NCI-H2227 (cell line): ENCODE measurements around the gene HABP4.

Experiments
- DNase-seq: peaks from one replicate; lab custom pipeline; 2025; ENCODE audit not compliant: unreplicated experiment; lab: John Stamatoyannopoulos, UW

The HABP4 gene

DNA sequence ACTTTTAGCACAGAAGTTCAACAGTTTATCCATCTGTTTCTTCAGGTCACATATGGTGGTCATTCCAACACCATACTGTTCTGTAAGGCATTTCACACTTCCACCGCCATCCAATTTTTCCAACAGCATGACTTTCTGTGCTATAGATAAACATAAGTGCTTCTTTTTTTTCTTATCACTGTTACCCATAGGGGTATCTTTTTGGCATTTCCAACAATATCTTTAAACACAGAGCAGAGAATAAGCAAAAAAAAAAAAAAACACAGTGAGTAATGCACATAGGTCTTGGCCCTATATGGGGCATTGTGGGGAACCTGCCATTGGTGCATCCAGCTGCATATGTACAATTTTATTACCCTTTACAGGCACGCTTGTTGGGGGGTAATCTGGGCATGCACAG is 19.6 kb upstream of the HABP4 start:
- DNase-seq, result no peak

DNA sequence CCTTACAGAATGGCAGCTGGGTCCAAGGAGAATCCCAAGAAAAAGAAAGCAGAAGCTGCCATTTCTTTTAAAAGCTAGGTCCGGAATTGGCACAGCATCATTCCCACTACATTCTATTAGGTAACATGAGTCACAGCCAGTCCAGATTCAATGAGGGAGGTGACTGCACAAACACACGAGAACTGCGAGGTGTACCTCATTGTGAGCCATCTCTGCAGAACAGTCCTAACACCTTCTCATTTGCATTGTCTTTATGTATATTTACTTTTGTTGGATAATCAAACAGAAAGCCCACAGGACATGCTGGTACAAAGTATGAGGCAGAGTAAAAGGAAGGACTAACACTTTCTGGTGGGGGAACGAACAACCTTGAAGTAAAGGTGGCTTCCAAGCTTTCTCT is 14.6 kb upstream of the HABP4 start:
- no peak for DNase-seq

DNA sequence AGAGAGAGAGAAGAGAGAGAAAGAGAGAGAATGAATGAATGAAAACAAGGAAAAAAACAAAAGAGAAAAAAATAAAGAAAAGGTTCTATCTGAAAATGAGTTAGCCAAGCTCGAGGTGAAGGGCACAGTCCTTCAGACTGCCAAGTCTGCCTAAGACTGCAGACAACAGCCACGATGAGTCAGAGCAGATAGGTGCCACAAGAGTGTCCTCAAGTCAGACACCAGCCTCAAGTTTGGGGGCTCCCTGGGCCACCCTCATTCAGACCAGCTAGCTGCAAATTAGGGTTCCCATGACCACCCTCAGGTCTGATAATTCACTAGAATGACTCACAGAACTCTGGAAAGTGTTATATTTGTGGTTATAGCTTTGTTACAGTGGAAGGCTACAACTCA is 13.9 kb upstream of the HABP4 start:
- no peak for DNase-seq

DNA sequence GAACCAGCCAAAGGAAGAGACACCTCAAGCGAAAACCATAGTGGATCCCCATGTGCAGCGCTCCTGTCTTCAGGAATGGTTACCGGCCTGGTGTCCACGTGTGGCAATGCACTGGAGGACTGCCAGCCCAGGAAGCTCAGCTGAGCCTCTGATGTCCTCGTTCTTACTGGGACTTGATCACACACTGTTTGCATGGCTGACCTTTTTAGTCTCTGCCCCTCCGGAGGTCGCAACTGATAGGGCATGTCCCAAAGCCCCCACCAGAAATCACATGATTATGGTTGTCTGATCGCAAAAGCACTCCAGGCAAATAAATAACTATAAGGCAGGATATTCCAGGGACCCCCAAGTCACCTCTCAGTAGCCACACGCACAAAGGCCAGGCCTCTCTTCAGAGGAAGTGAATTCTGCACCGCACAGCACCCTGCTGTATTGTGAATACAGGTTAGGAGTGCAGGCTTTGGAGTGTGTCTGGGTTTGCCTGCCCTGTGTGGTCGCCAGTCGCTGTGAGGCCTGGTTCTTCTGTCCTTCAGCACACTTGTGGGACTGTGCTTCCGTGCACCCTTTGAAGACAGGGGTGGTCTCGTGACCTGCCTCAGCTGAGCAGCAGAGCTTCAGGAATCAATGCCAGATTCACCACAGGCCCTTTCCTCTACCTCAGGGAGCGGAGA is 13.4 kb upstream of the HABP4 start:
- no peak for DNase-seq

DNA sequence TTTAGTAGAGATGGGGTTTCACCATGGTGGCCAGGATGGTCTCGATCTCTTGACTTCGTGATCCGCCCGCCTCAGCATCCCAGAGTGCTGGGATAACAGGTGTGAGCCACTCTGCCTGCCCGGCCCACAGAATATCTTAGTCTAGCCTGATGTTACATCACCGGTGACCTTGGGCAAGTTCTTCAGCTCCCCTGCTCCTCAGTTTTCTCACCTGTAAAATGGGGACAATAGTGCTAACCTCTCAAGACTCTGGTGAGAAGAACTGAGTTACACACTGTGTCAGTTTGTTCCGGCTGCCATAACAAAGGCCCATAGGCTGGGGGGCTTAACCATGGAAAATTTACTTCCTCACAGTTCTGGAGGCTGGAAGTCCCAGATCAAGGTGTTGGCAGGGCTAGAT is 12.5 kb upstream of the HABP4 start:
- no peak for DNase-seq

DNA sequence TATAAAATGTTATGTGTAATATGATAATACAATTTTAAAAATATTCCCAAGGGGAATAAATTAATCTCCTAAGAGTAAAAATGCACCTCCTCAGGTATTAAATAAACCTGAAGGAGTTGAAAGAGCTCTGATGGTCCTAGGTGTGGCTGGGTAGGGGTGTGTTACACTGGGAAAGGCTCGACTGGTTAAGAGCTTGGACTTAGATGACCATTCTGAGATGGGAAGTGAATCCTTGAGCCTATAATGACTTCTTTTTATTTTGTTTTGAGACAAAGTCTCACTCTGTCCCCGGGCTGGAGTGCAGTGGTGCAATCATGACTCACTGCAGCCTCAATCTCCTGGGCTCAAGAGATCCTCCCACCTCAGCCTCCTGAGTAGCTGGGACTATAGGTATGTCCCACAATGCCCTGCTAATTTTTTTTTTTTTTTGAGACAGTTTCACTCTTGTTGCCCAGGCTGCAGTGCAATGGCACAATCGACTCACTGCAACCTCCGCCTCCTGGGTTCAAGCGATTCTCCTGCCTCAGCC is 9.2 kb upstream of the HABP4 start:
- no peak for DNase-seq

DNA sequence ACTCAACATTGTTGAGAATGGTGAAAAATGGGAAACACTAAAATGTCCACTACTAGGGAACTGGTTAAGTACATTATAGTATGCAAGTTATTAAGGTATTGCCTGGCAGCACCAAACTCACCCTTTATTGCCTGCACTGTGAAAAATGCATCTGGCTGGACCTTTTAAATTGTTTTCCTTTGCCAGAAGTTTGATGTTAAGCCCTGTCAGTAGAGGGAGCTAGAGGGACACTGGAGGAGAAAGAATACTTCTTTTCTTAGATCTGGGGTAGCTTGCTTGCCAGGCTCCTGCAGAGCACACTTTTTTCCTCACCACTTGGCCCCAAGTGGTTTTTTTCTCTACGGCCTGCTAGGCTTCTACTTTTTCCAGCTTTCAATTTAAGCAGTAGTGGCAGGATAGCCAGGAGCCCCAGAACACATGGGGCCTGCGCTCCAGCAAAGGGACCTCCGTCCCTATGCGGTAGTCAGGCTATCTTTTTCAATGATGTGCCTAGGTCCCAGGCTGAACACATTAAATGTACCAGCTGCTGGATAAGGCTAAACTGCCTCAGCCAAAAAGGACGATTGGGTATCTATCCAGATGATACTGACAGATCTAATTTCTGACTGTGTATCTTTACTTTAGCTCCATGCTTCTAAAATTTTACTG is 8.0 kb upstream of the HABP4 start:
- no peak for DNase-seq

DNA sequence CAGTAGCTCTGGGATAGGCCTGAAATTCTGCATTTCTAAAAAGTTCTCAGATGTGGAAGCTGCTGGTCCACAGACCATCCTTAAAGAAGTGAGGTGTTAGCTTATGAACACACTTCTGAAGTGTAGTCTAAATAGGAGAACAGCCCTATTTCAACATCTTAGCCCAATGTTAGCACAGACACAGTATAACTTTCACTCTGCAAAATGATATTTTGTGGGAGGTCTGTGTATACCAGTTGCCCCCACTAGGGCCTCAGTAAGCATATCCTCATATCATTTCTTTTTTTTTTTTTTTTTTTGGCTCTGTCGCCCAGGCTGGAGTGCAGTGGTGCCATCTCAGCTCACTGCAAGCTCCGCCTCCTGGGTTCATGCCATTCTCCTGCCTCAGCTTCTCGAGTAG is 7.5 kb upstream of the HABP4 start:
- DNase-seq, result no peak

DNA sequence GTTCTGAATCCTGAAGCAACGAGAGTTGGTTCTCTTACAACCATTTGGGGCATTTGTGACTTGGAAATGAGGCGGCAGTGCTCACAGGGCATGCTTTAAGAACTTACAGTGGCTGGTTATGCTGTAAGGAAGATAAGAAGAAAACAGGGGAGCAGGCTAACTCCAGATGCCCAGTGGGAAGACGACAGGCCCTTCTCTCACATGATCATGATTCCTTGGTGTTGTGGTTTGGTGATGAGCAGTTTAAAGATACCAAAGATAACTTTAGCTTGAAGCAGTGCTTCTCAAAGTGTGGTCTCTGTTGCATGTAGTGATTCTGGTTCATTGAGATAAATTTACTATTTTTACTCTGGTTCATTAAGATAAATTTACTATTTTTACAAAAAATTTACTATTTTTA is 2.6 kb upstream of the HABP4 start:
- DNase-seq, result no peak

DNA sequence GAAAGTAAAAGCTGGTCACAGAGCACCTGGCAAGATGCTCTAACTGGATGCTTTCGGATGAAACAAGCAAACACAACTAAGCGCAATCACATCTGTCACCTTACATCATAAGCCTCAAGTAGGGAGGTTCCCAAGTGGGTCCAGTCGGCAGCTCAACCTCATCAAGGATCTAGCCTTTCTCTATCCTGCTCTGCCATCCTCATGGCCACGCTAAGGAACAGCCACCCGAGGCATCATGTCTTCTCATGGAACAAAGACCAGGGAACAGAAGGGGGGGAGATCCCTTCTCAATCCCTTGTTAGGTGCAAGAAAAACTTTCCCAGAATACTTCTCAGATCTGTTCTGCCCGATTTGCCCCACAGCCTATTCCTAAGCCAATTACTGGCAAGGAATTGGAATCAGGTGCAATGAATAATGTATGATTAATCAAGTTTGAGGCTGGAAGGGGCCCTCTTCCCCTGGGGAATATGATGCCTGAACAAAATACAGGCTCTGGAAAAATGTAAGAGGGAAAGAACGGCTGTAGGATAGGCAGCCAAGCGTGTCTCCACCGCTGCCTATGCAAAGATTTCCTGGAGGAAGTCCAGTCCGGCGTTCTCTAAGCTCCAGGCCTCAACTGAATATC is 1.3 kb upstream of the HABP4 start:
- DNase-seq, result no peak

DNA sequence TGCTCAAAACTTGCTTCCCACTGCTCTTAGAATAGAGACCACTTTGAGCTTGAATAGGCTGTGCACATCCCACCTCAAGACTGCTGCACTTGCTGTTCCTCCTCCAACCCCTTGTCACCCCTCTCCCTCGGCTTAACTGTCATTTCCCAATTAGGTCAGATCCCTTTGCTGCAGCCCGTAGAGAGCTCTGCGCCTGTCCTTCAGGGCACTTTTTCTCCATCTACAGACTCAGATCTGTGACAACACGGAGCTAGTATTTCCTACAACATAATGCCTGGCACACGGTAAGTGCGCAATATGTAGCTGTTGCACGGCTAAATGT is 485 bp upstream of the HABP4 start:
- no peak for DNase-seq

DNA sequence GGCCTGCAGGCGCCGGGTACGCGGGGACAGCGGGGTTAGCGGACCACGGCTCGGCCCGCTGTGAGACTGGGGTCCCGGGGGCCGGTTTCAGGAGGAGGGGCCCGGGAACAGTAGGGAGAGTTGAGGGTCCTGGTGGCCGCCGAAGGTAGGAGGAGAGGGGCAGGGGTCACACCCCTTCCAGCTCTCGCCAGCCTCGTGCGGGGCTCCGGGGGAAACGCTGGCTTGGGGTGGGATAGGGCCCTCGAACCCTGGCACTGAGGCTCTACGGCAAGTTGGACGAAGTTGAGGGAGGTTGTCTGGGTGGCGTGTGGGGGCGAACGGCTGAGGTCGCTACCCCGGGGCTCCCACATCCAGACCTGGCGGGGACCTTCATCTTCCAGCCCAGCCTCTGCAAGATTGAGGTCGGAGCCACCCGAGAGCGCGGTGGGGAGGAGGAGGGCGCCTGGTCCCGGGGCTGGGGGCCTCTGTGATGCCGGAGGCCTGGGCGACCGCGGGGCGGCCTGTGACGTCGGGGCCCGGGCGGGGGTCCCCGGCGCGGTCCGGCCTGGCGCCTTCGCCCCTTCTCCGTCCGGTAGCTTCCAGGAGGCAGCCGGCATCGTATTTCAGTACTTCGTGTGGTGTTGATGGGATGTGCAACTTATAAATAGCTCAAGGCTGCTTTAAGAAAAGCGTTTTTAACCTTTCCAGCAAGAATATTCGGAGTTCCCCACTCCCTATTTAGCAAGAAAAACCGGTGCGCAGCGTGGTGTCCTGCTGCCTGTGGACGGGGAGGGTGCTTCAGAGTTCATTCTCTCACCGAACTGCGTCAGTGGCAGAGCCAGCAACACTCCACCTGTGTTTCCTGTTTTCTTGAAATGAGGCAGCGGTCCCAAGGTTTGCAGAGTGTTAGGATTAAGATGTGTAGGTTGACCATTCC is 902 bp downstream of the HABP4 start:
- peak; percentile 18 for DNase-seq

DNA sequence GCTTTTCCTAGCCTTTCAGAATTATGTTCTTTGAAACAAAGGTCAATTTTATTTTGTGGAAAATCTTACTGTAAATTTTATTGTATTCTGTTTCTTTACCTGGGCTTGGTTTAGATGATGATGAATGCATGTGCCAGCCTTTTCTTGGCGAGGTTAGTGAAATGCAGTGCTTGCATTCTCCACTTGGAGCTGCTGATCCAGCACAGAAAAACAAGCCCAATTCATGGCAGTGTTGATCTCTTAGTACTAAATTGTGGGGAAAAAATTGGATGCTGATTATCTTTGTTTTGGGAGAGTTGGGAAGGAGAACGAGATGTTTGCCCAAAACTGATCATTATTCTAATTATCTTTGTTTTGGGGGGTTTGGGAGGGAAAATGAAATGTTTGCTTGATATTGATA is 3.7 kb downstream of the HABP4 start:
- DNase-seq, result peak; percentile 11

DNA sequence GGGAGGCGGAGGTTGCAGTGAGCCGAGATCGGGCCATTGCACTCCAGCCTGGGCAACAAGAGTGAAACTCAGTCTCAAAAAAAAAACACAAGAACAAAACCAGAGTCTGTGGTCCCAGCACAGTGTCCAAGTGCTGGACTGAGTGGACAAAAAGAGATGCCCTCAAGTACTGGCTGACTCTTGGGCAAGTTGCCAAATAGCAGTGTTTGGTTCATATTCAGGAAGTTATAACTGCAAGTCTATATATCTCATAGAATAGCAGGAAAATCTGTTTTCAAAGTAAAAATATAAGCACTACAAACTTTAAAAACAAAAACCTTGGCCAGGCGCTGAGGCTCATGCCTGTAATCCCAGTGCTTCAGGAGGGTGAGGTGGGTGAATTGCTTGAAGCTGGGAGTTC is 7.3 kb downstream of the HABP4 start:
- no peak for DNase-seq

DNA sequence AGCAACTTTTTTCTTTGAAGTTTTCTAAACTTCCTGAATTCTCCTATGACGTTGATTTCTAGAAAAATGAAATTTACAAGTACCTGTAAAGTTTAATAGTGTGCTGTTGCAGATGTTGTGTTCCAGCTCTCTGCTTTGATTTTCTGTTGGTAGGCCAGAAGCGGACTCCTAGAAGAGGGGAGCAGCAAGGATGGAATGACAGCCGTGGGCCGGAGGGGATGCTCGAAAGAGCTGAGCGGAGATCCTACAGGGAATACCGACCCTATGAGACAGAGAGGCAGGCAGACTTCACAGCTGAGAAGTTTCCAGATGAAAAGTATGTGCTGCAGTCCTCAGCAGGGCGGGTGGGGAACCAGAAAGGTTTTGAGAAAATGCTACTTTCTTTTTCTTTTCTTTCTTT is 8.3 kb downstream of the HABP4 start:
- no peak for DNase-seq

DNA sequence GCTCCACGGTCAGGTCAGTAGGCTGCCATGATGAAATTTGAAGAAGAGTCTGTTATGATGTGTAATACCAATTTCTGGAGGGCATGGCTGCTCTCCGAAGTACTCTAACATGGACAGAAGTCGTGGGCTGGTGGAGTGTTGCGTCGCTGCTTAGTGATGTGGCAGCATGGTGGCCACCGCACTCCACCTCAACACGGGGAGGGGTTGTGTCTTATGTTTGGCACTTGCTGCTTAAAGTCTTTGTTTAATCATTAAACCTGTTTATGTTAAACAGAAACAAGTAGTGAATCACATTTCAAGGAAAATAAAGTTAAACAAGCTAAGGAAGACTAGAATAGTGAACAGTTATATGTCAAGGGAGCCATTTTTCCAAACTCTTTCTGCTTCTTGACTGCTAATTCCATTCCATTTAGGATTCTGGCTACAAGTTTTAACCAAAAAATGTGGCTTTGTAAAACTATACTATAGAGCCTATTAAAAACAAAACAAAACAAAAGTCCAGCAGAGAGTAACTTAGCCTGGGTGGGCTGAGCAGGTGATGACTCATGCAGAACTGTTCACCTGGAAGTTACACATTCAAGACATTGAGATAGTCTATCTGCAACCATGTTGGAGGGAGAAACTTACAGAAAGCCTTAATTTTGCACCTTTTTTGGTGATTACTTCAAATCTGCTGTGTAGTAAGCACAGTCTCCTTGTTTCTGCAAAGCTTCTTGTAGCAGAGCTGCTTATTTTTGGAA is 9.5 kb downstream of the HABP4 start:
- DNase-seq, result no peak

DNA sequence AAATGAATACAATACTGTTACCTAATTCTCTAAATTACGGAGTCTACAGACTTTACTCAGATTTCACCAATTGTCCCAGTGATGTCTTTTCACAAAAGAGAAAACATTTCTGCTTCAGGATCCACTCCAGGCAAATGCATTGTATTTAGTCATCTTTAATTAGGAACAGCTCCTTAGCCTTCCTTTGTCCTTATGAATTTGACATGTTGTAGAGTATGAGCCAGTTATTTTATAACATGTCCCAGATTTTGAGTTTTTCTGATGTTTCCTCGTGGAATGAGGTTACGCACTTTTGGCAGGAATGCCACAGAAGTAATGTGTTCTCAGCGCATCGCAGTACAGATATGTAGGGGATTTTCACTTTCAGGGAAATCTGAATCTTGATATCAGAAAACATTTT is 10.5 kb downstream of the HABP4 start:
- DNase-seq, result no peak

DNA sequence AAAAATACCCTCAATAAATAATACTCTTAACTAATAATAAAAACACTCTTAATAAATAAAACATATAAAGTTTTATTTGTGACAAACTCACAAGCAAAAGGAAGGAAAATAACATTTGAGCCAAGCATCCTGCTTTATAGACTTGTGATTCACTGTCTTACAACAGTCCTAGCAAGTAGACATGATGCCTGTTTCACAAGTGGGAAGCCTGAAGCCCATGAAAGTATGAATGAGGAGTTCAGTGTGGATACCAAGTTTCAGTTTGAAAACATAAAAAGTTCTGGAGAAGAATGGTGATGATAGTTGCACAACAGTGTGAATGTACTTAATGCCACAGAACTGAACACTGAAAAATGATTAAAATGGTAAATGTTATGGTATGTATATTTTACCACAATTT is 10.9 kb downstream of the HABP4 start:
- no peak for DNase-seq

DNA sequence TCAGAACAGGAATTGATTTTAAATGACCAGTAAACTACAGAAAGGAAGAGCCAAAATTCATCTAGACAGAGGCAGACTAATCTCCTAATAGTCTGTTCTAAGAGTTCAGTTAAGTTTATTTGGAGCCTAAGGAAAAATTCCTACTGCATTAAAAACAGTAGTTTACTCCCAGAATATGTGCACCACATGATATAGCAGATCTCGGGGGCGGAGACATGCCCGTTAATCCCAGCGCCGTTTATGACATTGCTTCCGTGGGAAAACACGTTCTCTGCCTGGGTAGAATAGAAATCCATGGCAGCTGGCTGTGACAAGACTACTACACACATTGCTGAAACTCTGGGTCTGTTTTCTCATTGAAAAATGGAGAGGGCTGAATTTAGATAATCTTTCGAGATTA is 11.4 kb downstream of the HABP4 start:
- DNase-seq, result no peak

DNA sequence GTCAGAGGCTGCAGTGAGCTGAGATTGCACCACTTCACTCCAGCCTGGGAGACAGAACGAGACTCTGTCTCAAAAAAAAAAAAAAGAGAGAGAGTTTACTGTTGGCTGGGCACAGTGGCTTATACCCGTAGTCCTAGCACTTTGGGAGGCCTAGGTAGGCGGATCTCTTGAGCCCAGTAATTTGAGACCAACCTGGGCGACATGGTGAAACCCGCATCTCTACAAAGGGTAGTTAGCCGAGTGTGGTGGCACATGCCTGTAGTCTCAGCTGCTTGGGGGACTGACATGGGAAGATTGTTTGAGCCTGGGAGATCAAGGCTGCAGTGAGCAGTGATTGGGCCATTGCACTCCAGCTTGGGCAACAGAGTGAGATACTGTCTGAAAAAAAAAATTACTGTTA is 12.6 kb downstream of the HABP4 start:
- no peak for DNase-seq

DNA sequence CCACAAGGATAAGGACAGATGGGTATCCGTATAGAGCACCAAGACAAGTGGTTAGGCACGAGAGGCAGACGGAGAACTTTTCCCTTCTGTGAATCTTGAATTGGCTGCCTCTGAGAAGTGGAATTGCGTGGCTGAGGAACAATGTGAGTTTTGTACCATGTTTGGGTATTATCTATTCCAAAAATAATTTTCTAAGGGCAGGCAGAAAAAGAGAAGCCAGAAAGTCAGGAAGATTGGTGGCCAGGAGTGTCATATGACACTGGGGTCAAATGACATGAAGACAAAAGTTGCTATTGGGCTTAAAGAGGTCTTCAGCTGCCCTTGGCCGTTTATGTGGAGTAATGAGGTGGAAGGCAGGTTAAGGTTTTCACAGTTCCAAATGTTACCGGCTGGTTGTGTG is 14.5 kb downstream of the HABP4 start:
- DNase-seq, result no peak
